HepG2 (cell line): Measurements from ENCODE around the gene APOC3. TPM values are rescaled to one million over a fixed set of nuclear protein-coding genes. Genes with fewer than 3 reads are reported as not detected.

Experiments
- ADNP ChIP-seq: sonication (generic); formaldehyde crosslinking; IDR thresholded peaks from 2 replicates; pipeline ENCODE4 v1.4.0; 2020; ENCODE audit warnings: missing genetic modification reagents
- AGO2 ChIP-seq: fragments of 200-400 bp; formaldehyde crosslinking; optimal IDR thresholded peaks from 2 replicates; pipeline ENCODE3; 2017; ENCODE audit warnings: mild to moderate bottlenecking, low read depth, low read length, moderate library complexity
- EP300 ChIP-seq, 3 experiments: sonication (generic) in 1 of 3; formaldehyde crosslinking in 1 of 3; IDR thresholded peaks; 2 replicates each; pipeline versions ENCODE4 v1.5.1 to v1.6.1; 2011 to 2020; ENCODE audit warnings: low read depth in 2 of 3, low read length in 2 of 3, borderline replicate concordance in 1 of 3, improper control_type of control experiment in 1 of 3, mild to moderate bottlenecking in 1 of 3, missing genetic modification reagents in 1 of 3, moderate library complexity in 1 of 3
- GATAD1 ChIP-seq: IDR thresholded peaks from 2 replicates; pipeline ENCODE4 v1.6.1; 2016; ENCODE audit warnings: missing genetic modification reagents, missing compliant biosample characterization
- HCFC1 ChIP-seq: fragments of 150-350 bp; IDR thresholded peaks from 2 replicates; pipeline ENCODE4 v1.6.1; 2014; ENCODE audit warnings: low read depth, low read length
- KLF12 ChIP-seq: sonication (generic); formaldehyde crosslinking; IDR thresholded peaks from 2 replicates; pipeline ENCODE4 v1.4.0; 2020; ENCODE audit warnings: missing genetic modification reagents, borderline replicate concordance
- LCORL ChIP-seq, 2 experiments: fragments of 450-650 bp in 1 of 2; sonication (generic) in 1 of 2; formaldehyde crosslinking in 1 of 2; IDR thresholded peaks; 2 replicates each; pipeline versions ENCODE4 v1.5.0 to v1.6.1; 2017 to 2020; ENCODE audit warnings: antibody characterized with exemption in 1 of 2, missing genetic modification reagents in 1 of 2
- MEF2D ChIP-seq: sonication (generic); formaldehyde crosslinking; IDR thresholded peaks from 2 replicates; pipeline ENCODE4 v1.5.1; 2020; ENCODE audit warnings: mild to moderate bottlenecking, missing genetic modification reagents
- MXD3 ChIP-seq: IDR thresholded peaks from 2 replicates; pipeline ENCODE4 v1.6.1; 2016; ENCODE audit warnings: mild to moderate bottlenecking, missing biosample characterization, missing genetic modification reagents
- NCOA1 ChIP-seq: sonication (generic); formaldehyde crosslinking; IDR thresholded peaks from 2 replicates; pipeline ENCODE4 v1.9.0; 2021; ENCODE audit warnings: missing genetic modification reagents
- NONO ChIP-seq, 2 experiments: fragments of 450-650 bp in 1 of 2; sonication (generic) in 1 of 2; formaldehyde crosslinking in 1 of 2; IDR thresholded peaks in 1 of 2; conservative IDR thresholded peaks in 1 of 2; 2 replicates each; pipeline versions ENCODE4 v1.6.1 to v1.8.0; 2017 to 2022; ENCODE audit warnings: mild to moderate bottlenecking in 1 of 2, missing genetic modification reagents in 1 of 2, moderate library complexity in 1 of 2
- NR2F2 ChIP-seq: IDR thresholded peaks from 2 replicates; pipeline ENCODE4 v1.6.1; 2012; ENCODE audit warnings: low read depth, inconsistent platforms, borderline replicate concordance
- RFX3 ChIP-seq: IDR thresholded peaks from 2 replicates; pipeline ENCODE4 v1.6.1; 2016; ENCODE audit warnings: missing biosample characterization, missing genetic modification reagents
- RXRA ChIP-seq: sonication (generic); formaldehyde crosslinking; IDR thresholded peaks from 2 replicates; pipeline ENCODE4 v1.5.1; 2020; ENCODE audit warnings: missing genetic modification reagents
- SETDB1 ChIP-seq: sonication (generic); formaldehyde crosslinking; IDR thresholded peaks from 2 replicates; pipeline ENCODE4 v1.5.1; 2020; ENCODE audit warnings: missing genetic modification reagents, mild to moderate bottlenecking, borderline replicate concordance
- SIN3A ChIP-seq: IDR thresholded peaks from 2 replicates; pipeline ENCODE4 v1.6.1; 2011; ENCODE audit warnings: low read depth, mild to moderate bottlenecking, control low read depth, low read length, borderline replicate concordance
- SPEN ChIP-seq: sonication (generic); formaldehyde crosslinking; IDR thresholded peaks from 2 replicates; pipeline ENCODE4 v1.5.1; 2020; ENCODE audit warnings: low read depth, mild to moderate bottlenecking, missing genetic modification reagents
- ZBTB38 ChIP-seq: sonication (generic); formaldehyde crosslinking; IDR thresholded peaks from 2 replicates; pipeline ENCODE4 v1.5.1; 2020; ENCODE audit warnings: mild to moderate bottlenecking, missing genetic modification reagents
- ZBTB4 ChIP-seq: sonication (generic); formaldehyde crosslinking; IDR thresholded peaks from 2 replicates; pipeline ENCODE4 v1.4.0; 2020; ENCODE audit warnings: missing genetic modification reagents, mild to moderate bottlenecking, borderline replicate concordance
- ZC3H13 ChIP-seq: sonication (generic); formaldehyde crosslinking; IDR thresholded peaks from 2 replicates; pipeline ENCODE4 v1.8.1; 2023; ENCODE audit warnings: mild to moderate bottlenecking, missing genetic modification reagents, moderate library complexity
- ZNF143 ChIP-seq: sonication (generic); formaldehyde crosslinking; IDR thresholded peaks from 2 replicates; pipeline ENCODE4 v1.4.0; 2020; ENCODE audit warnings: missing genetic modification reagents
- ZNF3 ChIP-seq: IDR thresholded peaks from 2 replicates; pipeline ENCODE4 v1.7.0; 2017; ENCODE audit warnings: inconsistent platforms
- ZNF350 ChIP-seq: sonication (generic); formaldehyde crosslinking; IDR thresholded peaks from 2 replicates; pipeline ENCODE4 v1.4.0; 2020; ENCODE audit warnings: mild to moderate bottlenecking, low read depth, missing genetic modification reagents, borderline replicate concordance
- ZNF605 ChIP-seq: sonication (generic); formaldehyde crosslinking; IDR thresholded peaks from 2 replicates; pipeline ENCODE4 v1.8.0; 2022; ENCODE audit warnings: mild to moderate bottlenecking, missing genetic modification reagents
- ZNF720 ChIP-seq: sonication (generic); formaldehyde crosslinking; IDR thresholded peaks from 2 replicates; pipeline ENCODE4 v1.4.0; 2020; ENCODE audit warnings: missing genetic modification reagents
- ZNF768 ChIP-seq: sonication (generic); formaldehyde crosslinking; IDR thresholded peaks from 2 replicates; pipeline ENCODE4 v1.4.0; 2020; ENCODE audit warnings: missing genetic modification reagents
- ZZZ3 ChIP-seq: sonication (generic); formaldehyde crosslinking; IDR thresholded peaks from 2 replicates; pipeline ENCODE4 v1.4.0; 2020; ENCODE audit warnings: missing genetic modification reagents, mild to moderate bottlenecking, borderline replicate concordance
- polyA plus RNA-seq, 8 experiments: library from polyadenylated mRNA; depleted of rRNA in 3 of 8; stranded (reverse) in 7 of 8; unstranded in 1 of 8; fragments of >200 nt; fragmentation: Illumina TruSeq in 4 of 8; extraction: Trizol in 4 of 8; gene quantifications; 2 replicates each; pipeline versions ENCODE4 v1.2.1 to v1.2.3, GENCODE V29; 2011 to 2016; ENCODE audit warnings: low read depth in 4 of 8, missing spikeins in 1 of 8, mixed read lengths in 1 of 8; ENCODE audit not compliant: insufficient read depth in 1 of 8
- total RNA-seq, 5 experiments: library from RNA; depleted of rRNA; stranded (reverse); fragments of >200 nt; fragmentation: Illumina TruSeq; extraction: Trizol; gene quantifications; 2 replicates each; pipeline ENCODE4 v1.2.3, GENCODE V29; 2016; ENCODE audit warnings: low read depth in 1 of 5

Gene APOC3
- total and polyA plus RNA-seq, 2 of the 13 experiments (the other 11 are each of a cell fraction or from before 2014, with no cell fraction given) = 314 to 687 TPM

GRCh38 chr11:116830184-116830912, 641 bp downstream of the APOC3 start (continued):
- TF ChIP-seq NONO (IDR thresholded peaks at IDR 0.05) (no peak), NONO (CRISPR knock-in tag; conservative IDR thresholded peaks at IDR 0.05) (0 out of 2 replicates have a peak, but pooled peaks have one; percentile 40), ZNF720 (CRISPR knock-in tag) (no peak), SIN3A (no peak), NR2F2 (no peak), ZZZ3 (no peak), ZNF605 (CRISPR knock-in tag) (no peak), LCORL (IDR thresholded peaks at IDR 0.05) (no peak), LCORL (CRISPR knock-in tag; IDR thresholded peaks at IDR 0.05) (no peak), ZNF768 (CRISPR knock-in tag) (peak; percentile 79), AGO2 (peak; percentile 91), GATAD1 (CRISPR knock-in tag) (no peak), MEF2D (0 out of 2 replicates have a peak, but pooled peaks have one; percentile 34), KLF12 (CRISPR knock-in tag) (no peak), ZBTB38 (CRISPR knock-in tag) (peak; percentile 88), MXD3 (CRISPR knock-in tag) (no peak), HCFC1 (no peak), ZNF350 (0 out of 2 replicates have a peak, but pooled peaks have one; percentile 10), ZNF143 (CRISPR knock-in tag) (no peak), NCOA1 (peak; percentile 7; the same call in 1 of the 2 replicates), RFX3 (CRISPR knock-in tag) (no peak), ZC3H13 (CRISPR knock-in tag) (0 out of 2 replicates have a peak, but pooled peaks have one; percentile 24), ZBTB4 (0 out of 2 replicates have a peak, but pooled peaks have one; percentile 30), SETDB1 (CRISPR knock-in tag) (no peak), ADNP (CRISPR knock-in tag) (no peak), ZNF3 (CRISPR knock-in tag) (no peak), SPEN (CRISPR knock-in tag) (no peak), RXRA (no peak), EP300 (IDR thresholded peaks at IDR 0.05; ENCODE audit: low read depth in 2 of 2, low read length in 2 of 2) (no peak), EP300 (CRISPR knock-in tag; IDR thresholded peaks at IDR 0.05; ENCODE audit: borderline replicate concordance) (no peak)
